Activated T-cell treated with anti-CD3 and anti-CD28 coated beads for 1 hour (primary cell): ENCODE results near the gene CD8A.
A peak's percentile ranks its signal among the peaks of the same experiment; 100 is the strongest.
"Not testable (repeated sequence)": the region's sequence is repeated elsewhere in the genome, so short reads cannot be mapped to it uniquely, and the experiment has no call there.

Experiments
- DNase-seq: peaks from one replicate; pipeline ENCODE4 v3.0.0-alpha.2; 2020; ENCODE audit warnings: low read depth

Gene CD8A

GRCh38 chr2:86790676-86791572 is at the start of gene CD8A:
CD8A (minus strand) TSS chr2:86790913; CDS start chr2:86790825, 88 bp downstream.
- peak; percentile 45 for DNase-seq

GRCh38 chr2:86839871-86840548 is 49.3 kb upstream of the CD8A start:
- not testable (repeated sequence) for DNase-seq

GRCh38 chr2:86839455-86839854 is 48.7 kb upstream of the CD8A start:
- not testable (repeated sequence) for DNase-seq

- DNase-seq, result not testable (repeated sequence)
These were observed 47.0 kb upstream of the CD8A start for GRCh38 chr2:86837714-86838113.

GRCh38 chr2:86836915-86837695 is 46.4 kb upstream of the CD8A start:
- not testable (repeated sequence) for DNase-seq

GRCh38 chr2:86835548-86835889 is 44.8 kb upstream of the CD8A start:
- not testable (repeated sequence) for DNase-seq

GRCh38 chr2:86833315-86833714 is 42.6 kb upstream of the CD8A start:
- DNase-seq, result no peak

- no peak for DNase-seq
These were observed 41.8 kb upstream of the CD8A start for GRCh38 chr2:86832334-86833096.

GRCh38 chr2:86831537-86831936 is 40.8 kb upstream of the CD8A start:
- no peak for DNase-seq

- no peak for DNase-seq
These were observed 36.2 kb upstream of the CD8A start for GRCh38 chr2:86826951-86827350.

GRCh38 chr2:86825693-86826381 is 35.1 kb upstream of the CD8A start:
- DNase-seq, result peak; percentile 41

GRCh38 chr2:86825036-86825692 is 34.5 kb upstream of the CD8A start:
- DNase-seq, result no peak

- DNase-seq, result no peak
These were observed 32.1 kb upstream of the CD8A start for GRCh38 chr2:86822668-86823345.

- DNase-seq, result no peak
These were observed 31.1 kb upstream of the CD8A start for GRCh38 chr2:86821842-86822241.

GRCh38 chr2:86821306-86821705 is 30.6 kb upstream of the CD8A start:
- no peak for DNase-seq

GRCh38 chr2:86818957-86819356 is 28.2 kb upstream of the CD8A start:
- no peak for DNase-seq

- DNase-seq, result no peak
These were observed 27.5 kb upstream of the CD8A start for GRCh38 chr2:86818114-86818801.

GRCh38 chr2:86815611-86816010 is 24.9 kb upstream of the CD8A start:
- DNase-seq, result no peak

- DNase-seq, result no peak
These were observed 18.9 kb upstream of the CD8A start for GRCh38 chr2:86809481-86810121.
